Stimulated activated CD4-positive, alpha-beta T cell treated with anti-CD3 and anti-CD28 coated beads, TNF-alpha, amount 100 ng/mL, for 24 hours (primary cell): Measurements from ENCODE around the gene IL18RAP.

Experiments used
- DNase-seq, 3 experiments: peaks; one replicate each; pipeline ENCODE4 v3.0.0-alpha.2; 2020; ENCODE audit warnings: low read depth in 3 of 3

IL18RAP gene

GRCh38 chr2:102453501-102453900 is 30.5 kb downstream of the IL18RAP start:
- DNase-seq: no peak

GRCh38 chr2:102455061-102455670 is 32.2 kb downstream of the IL18RAP start:
- no peak for DNase-seq

GRCh38 chr2:102460467-102460866 is 37.5 kb downstream of the IL18RAP start:
- DNase-seq: no peak

- no peak for DNase-seq
Measured at GRCh38 chr2:102461188-102461587, 38.2 kb downstream of the IL18RAP start.

- DNase-seq: no peak
Measured at GRCh38 chr2:102463160-102463559, 40.2 kb downstream of the IL18RAP start.

GRCh38 chr2:102470168-102470567 is 47.2 kb downstream of the IL18RAP start:
- no peak for DNase-seq

- peak in 2 of 3 experiments; percentile 32 to 46 for DNase-seq
Measured at GRCh38 chr2:102473020-102473419, 50.1 kb downstream of the IL18RAP start, which contains the start of gene SLC9A4. TSS of gene SLC9A4 (plus strand) at chr2:102473226. CDS start at chr2:102473760, 534 bp downstream.

- DNase-seq: no peak
Measured at GRCh38 chr2:102473631-102474030, 50.7 kb downstream of the IL18RAP start.

GRCh38 chr2:102474785-102475184 is 51.8 kb downstream of the IL18RAP start:
- no peak for DNase-seq

- no peak for DNase-seq
Measured at GRCh38 chr2:102478686-102479470, 55.9 kb downstream of the IL18RAP start.

GRCh38 chr2:102480285-102481195 is 57.6 kb downstream of the IL18RAP start:
- DNase-seq: no peak

GRCh38 chr2:102481931-102482330 is 59.0 kb downstream of the IL18RAP start:
- no peak for DNase-seq

- no peak for DNase-seq
Measured at GRCh38 chr2:102483086-102483485, 60.1 kb downstream of the IL18RAP start.

GRCh38 chr2:102484310-102485061 is 61.5 kb downstream of the IL18RAP start:
- no peak for DNase-seq

- no peak for DNase-seq
Measured at GRCh38 chr2:102485147-102485785, 62.3 kb downstream of the IL18RAP start.

GRCh38 chr2:102486941-102487702 is 64.2 kb downstream of the IL18RAP start:
- no peak for DNase-seq

GRCh38 chr2:102487761-102488462 is 65.0 kb downstream of the IL18RAP start:
- DNase-seq: no peak

GRCh38 chr2:102489646-102490045 is 66.7 kb downstream of the IL18RAP start:
- DNase-seq: no peak

GRCh38 chr2:102492006-102492405 is 69.0 kb downstream of the IL18RAP start:
- DNase-seq: no peak

GRCh38 chr2:102494570-102494969 is 71.6 kb downstream of the IL18RAP start:
- DNase-seq: no peak
